ENCODE measurements around the gene CDC27.
"Not testable (repeated sequence)": the region's sequence is repeated elsewhere in the genome, so short reads cannot be mapped to it uniquely, and the experiment has no call there.

CDC27 gene

DNA sequence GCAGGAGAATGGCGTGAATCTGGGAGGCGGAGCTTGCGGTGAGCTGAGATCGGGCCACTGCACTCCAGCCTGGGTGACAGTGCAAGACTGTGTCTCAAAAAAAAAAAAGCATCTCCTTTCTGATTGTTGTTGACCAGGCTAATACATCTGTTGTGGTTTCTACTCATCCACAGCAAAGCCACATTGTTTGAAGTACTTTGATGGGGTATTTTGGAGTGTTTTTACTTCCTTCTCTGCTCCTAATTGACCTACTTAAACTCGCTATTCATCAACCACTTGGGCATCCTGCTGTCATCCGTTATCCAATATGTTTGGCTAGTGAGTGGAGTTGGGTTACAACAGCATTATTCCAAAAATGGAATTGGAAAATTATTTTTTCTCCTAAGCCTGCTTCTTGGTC is 3.5 kb upstream of the CDC27 start:
- no peak for DNase-seq (ENCODE audit: low spot score)

DNA sequence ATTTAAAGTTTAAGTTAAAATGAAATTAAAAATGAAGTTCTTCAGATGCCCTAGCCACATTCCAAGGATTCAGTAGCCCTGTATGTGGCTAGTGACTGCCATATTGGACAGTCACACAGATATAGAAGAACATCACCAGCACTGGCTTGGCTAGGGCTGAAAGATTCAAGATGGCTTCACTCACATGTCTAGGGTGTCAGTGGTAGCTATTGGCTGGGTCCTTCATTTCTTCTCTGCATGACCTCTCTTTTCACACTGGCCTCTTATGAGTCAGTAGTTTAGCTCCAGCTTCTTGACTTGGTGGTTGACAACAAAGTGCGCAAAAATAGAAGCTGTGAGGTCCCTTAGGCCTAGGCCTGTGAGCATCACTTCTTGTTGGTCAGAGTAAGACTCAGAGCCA is 1.7 kb upstream of the CDC27 start:
- no peak for DNase-seq (ENCODE audit: low spot score)

DNA sequence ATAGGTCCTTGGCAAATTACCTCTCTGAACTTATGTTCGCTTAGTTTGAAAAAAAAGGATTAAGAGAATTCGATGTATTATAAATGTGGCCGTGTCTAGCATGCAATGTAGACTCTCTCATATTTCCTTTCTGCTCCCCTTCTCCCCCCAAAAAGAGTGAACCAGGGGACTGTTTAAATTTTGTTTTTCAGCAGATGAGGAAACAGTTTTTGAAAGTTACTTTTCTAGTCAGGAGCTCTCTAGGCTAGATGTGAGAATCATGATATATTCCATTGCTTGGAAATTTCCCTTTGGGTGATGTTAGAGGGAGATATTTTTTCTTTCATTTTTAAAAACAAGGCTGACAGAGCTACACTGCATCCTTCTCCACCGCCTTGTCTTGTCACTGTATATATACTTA is 1.1 kb upstream of the CDC27 start:
- no peak for DNase-seq (ENCODE audit: low spot score)

DNA sequence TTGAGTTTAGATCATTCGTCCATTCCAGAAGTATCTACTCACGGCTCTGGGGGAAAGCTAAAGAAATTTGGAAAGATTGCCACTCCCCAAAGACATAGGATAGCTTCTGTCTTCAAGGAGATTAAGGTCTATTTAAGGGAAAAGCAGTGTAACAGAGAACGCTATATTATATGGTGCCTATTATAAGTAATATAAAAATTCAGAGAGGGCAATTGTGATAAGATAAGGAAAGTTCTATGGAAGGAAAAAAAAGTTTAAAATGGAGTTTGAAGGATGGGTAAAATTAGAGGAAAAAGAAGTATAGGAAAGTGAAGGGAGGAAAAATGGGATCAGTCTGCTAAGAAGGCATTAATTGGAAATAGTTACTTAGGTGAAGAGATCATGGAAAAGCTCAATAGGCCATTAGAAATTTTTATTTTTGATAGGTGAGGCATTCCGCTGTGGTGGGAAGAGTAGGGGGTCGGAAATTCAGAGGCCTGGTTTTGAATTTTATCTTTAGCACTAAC is 690 bp upstream of the CDC27 start:
- DNase-seq (ENCODE audit: low spot score) = no peak

- DNase-seq (ENCODE audit: low spot score) = peak; percentile 50
Measured at GRCh38 chr17:47188271-47188875, 722 bp downstream of the CDC27 start.

DNA sequence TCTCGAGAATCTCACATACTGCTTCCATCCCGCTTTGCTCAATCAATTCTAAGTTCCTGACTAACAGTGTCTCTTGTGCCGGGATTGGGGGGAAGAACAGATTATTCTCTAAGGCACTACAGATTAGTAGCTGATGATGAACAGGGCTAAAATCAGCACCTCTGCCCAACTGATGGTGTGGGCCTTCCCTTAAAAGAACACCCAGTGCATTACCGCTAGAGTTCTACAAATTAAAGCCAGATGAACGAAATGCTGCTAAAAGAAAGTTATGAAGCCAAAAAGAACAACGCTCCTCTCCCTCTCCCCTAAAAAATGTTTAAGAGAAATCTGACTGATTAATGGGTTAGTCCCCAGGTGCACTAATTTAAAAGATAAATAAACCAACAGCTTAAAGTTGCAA is 4.4 kb downstream of the CDC27 start:
- DNase-seq (ENCODE audit: low spot score) = no peak

- DNase-seq (ENCODE audit: low spot score) = not testable (repeated sequence)
Measured at GRCh38 chr17:47180988-47181387, 8.1 kb downstream of the CDC27 start.

DNA sequence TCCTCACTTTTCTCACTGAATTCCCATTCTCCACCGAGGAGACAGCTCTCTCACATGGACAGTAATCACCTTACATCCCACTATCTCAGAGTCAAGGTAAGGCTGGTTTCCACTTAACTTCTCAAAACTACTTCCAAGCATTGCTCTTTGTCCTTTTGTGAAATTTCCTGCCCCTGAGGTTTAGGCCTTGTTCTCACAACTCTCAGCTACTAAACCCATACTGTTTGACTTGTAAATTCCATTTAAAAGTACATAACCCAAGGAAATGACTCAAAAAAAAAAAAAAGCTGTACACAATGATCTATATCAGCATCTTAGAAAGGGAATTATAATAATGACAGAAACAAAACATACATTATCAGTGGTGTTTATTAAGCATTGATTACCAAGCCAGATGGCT is 8.8 kb downstream of the CDC27 start:
- no peak for DNase-seq (ENCODE audit: low spot score)

GRCh38 chr17:47179141-47179540 is 10.0 kb downstream of the CDC27 start:
- no peak for DNase-seq (ENCODE audit: low spot score)

DNA sequence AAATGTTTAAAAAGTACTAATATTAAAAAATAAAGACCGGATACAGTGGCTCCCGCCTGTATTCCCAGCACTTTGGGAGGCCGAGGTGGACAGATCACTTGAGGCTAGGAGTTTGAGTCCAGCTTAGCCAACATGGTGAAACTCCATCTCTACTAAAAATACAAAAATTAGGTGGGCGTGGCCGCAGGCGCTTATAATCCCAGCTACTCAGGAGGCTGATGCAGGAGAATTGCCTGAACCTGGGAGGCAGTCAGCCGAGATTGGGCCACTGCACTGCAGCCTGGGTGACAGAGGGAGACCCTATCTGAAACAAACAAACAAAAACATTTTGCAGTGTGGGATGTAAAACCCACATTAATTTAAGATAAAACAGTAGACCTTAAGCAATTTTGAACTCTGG is 11.8 kb downstream of the CDC27 start:
- no peak for DNase-seq (ENCODE audit: low spot score)

DNA sequence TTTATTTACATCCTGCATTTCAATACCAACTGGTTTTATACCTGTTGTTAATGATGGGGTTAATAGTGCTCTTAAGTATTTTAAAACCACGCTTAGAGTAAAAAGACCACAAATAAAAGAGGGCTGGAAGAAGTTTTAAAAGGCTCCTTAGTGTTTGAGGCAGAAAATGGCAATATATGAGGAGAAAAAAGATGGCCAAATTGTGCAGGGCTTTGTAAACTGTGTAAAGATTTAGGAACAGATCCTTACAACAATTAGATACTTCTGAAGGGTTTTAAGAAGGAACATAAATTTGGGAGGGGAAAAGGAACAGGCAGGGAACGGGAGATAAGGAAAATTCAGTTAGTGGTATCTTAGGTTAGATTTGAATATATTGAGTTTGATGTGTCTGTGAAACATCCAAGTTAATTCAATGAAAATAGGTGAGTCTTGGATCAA is 12.7 kb downstream of the CDC27 start:
- DNase-seq (ENCODE audit: low spot score) = no peak

- not testable (repeated sequence) for DNase-seq (ENCODE audit: low spot score)
Measured at GRCh38 chr17:47174823-47175222, 14.3 kb downstream of the CDC27 start.

GRCh38 chr17:47172696-47173565 is 16.2 kb downstream of the CDC27 start:
- no peak for DNase-seq (ENCODE audit: low spot score)

GRCh38 chr17:47170710-47171109 is 18.4 kb downstream of the CDC27 start:
- DNase-seq (ENCODE audit: low spot score) = no peak

DNA sequence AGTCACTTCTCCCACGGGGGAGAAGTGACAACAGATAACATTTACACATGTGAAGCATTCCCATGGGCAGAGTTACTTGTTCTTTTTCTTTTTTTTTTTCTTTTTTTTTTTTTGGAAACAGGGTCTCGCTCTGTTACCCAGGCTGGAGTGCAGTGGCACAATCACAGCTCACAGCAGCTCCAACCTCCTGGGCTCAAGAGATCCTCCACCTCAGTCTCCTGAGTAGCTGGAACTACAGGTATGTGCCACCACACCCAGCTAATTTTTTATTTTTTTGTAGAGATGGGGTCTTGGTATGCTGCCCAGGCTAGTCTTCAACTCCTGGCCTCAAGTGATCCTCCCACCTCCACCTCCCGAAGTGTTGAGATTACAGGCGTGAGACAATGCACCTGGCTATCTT is 20.2 kb downstream of the CDC27 start:
- DNase-seq (ENCODE audit: low spot score) = not testable (repeated sequence)

DNA sequence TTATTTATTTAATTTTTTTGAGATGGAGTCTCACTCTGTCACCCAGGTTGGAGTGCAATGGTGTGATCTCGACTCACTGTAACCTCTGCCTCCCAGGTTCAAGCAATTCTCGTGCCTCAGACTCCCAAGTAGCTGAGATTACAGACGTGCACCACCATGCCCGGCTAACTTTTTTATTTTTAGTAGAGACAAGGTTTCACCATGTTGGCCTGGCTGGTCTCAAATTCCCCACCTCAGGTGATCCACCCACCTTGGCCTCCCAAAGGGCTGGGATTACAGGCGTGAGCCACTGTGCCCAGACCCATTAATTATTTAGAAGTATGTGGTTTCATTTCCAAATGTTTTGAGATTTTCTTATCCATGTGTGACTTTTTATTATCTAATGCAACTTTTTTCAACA is 22.2 kb downstream of the CDC27 start:
- DNase-seq (ENCODE audit: low spot score) = not testable (repeated sequence)

- DNase-seq (ENCODE audit: low spot score) = no peak
Measured at GRCh38 chr17:47165137-47165536, 24.0 kb downstream of the CDC27 start.

DNA sequence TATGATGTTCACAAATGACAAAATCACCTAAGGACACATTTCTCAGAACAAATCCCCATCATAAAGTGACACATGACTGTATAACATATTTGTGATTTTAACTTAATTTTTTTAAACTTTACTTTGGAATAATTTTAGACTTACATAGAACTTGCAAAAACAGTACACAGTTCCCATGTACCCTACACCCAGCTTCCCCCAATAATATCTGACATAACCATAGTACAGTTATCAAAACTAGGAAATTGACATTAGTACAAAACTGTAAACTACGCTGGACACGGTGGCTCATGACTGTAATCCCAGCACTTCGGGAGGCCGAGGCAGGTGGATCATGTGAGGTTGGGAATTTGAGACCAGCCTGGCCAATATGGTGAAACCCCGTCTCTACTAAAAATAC is 24.8 kb downstream of the CDC27 start:
- no peak for DNase-seq (ENCODE audit: low spot score)

- no peak for DNase-seq (ENCODE audit: low spot score)
Measured at GRCh38 chr17:47162013-47162622, 27.0 kb downstream of the CDC27 start.

DNA sequence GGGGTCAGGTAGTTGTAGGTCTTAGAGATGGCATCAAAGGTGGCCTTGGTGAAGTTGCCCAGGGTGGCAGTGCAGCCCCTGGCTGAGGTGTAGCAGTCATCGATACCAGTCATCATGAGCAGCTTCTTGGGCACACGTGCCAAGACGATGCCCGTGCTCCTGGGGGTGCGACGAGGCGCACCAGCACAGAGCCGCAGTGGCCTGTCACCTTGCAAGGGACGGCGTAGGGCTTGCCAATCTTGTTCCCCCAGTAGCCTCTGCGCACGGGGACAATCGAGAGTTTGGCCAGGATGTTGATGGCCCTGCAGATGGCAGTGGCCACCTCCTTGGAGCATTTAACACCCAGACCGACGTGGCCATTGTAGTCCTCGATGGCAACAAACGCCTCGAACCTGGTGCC is 29.8 kb downstream of the CDC27 start:
- no peak for DNase-seq (ENCODE audit: low spot score)

- DNase-seq (ENCODE audit: low spot score) = no peak
Measured at GRCh38 chr17:47145351-47145750, 43.7 kb downstream of the CDC27 start.

DNA sequence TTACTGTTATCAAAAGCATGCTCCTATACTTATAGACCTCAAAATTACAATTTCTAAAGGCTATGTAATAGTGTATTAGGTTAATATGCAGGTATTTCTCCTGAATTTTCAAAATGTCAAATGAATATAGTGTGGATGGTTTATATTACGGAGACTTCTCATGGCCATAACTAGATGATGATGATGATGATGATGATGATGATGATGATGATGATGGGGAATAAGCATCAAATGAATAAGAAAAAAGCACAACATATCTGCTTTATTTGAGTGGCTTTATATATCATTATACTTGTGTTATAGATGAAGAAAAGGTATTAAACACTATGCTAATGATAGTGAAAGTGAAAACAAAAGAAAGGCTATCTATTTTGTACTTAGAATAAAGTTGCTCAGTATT is 53.9 kb downstream of the CDC27 start:
- no peak for DNase-seq (ENCODE audit: low spot score)

DNA sequence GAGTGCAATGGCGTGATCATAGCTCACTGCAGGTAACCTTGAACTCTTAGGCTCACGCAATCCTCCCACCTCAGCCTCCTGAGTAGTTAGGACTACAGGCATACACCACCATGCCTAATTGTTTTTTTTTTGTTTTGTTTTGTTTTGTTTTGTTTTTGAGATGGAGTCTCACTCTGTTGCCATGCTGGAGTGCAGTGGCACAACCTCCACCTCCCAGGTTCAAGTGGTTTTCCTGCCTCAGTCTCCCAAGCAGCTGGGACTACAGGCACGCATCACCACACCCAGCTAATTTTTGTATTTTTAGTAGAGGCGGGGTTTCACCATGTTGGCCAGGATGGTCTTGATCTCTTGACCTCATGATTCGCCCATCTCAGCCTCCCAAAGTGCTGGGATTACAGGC is 54.7 kb downstream of the CDC27 start:
- not testable (repeated sequence) for DNase-seq (ENCODE audit: low spot score)

All from hepatic stellate cell (primary cell).